ENCODE measurements around the gene POLE.

Gene POLE

GRCh38 chr12:132635076-132635955 is 51.8 kb downstream of the POLE start:
- H3K27me3 Mint-ChIP-seq: no peaks in the 10 kb centered on the region
- DNase-seq (no peak), ATAC-seq (no peak)
- H3K9me3 Mint-ChIP-seq: no peaks in the 10 kb centered on the region
- H3K4me3 Mint-ChIP-seq: no peak overlapping the region
- H3K27ac Mint-ChIP-seq: peak overlapping the region in 1 of 2 donors; percentile 76
- H3K4me1 Mint-ChIP-seq: no peaks in the 10 kb centered on the region

DNA sequence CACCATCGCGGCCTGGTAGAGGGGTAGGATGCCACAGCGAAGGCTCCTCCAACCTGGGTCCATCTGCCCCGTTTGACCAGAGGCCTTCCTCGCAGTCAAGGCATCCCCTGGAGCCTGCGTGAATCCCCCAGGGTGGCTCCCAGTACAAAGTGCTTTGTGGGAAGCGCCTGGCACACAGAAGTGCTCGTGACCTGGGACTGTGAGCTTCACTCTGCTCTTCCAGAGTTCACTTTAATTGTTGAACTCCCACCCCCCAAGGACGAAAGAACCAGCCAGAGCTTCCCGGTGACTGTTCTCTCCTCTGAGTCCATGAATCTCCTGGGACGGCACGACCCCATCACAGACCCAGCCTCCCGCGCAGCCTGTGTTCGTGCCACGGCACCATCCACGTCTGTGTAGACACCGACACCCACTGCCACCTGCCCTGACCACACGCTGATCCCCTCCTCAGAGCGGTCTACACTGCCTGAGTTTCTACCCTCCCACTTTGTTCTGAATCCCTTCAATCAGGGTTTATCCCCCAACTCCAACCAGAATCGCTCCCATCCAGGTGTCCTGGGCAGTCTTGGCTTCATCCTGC is 52.6 kb downstream of the POLE start:
- ATAC-seq (no peak), DNase-seq (no peak)
- Mint-ChIP-seq H3K27me3 (no peaks in the 10 kb centered on the region), H3K4me1 (no peaks in the 10 kb centered on the region), H3K4me3 (no peak overlapping the region), H3K9me3 (no peaks in the 10 kb centered on the region), H3K27ac (peak overlapping the region; percentile 49 to 72)

- Mint-ChIP-seq H3K4me3 (no peak overlapping the region), H3K9me3 (no peaks in the 10 kb centered on the region), H3K27me3 (no peaks in the 10 kb centered on the region), H3K4me1 (no peaks in the 10 kb centered on the region), H3K27ac (no peak overlapping the region)
- DNase-seq (no peak), ATAC-seq (no peak)
Measured at GRCh38 chr12:132633901-132634300, 53.2 kb downstream of the POLE start.

DNA sequence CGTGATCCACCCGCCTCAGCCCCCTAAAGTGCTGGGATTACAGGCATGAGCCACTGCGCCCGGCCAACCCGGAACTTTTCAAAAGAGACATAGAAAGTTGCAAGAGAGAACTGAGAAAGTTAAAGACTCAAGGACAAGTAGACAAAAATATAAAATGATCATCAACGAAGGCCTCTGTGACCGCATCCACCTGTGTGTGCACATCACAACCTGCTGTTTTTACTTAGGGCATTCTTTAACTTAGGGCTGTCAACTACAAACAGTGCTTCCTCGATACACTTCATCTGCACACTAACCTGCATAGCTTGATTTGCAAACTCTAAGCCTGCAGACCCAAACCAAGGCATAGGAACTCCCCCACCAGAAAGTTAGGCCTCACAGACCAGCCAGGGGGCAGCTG is 53.7 kb downstream of the POLE start:
- Mint-ChIP-seq H3K4me1 (no peaks in the 10 kb centered on the region), H3K9me3 (no peaks in the 10 kb centered on the region), H3K4me3 (no peak overlapping the region), H3K27me3 (no peaks in the 10 kb centered on the region), H3K27ac (no peak overlapping the region)
- DNase-seq (no peak), ATAC-seq (no peak)

GRCh38 chr12:132632521-132633228 is 54.5 kb downstream of the POLE start:
- no peak for DNase-seq

DNA sequence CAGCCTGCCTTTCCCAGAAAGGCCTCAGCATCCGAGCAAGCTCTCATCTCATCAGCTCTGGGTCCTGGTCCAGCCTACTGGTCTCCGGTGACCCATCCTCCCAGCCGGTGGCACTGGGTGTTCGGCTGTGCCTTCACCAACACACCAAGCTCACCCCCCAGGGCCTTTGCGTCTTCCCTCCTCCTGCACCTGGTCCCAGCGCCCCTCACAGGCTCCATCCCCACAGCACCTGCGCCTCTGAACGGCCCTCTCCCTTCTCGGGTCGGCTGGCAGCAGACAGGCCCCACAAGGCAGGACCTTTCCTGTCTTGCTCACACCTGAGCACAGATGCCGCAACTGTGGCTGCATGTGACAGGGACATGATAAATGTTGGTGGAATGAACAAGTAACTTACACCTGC is 55.5 kb downstream of the POLE start:
- ATAC-seq (no peak), DNase-seq (no peak)
- H3K27ac Mint-ChIP-seq: no peak overlapping the region
- H3K4me1 Mint-ChIP-seq: no peaks in the 10 kb centered on the region
- H3K4me3 Mint-ChIP-seq: no peak overlapping the region
- H3K27me3 Mint-ChIP-seq: no peaks in the 10 kb centered on the region
- H3K9me3 Mint-ChIP-seq: no peaks in the 10 kb centered on the region

More at GRCh38 chr12:132632521-132633228, 54.5 kb downstream of the POLE start:
- Mint-ChIP-seq H3K4me1 (no peaks in the 10 kb centered on the region), H3K27ac (no peak overlapping the region), H3K4me3 (no peak overlapping the region), H3K27me3 (no peaks in the 10 kb centered on the region), H3K9me3 (no peaks in the 10 kb centered on the region)
- no peak for ATAC-seq

GRCh38 chr12:132630672-132631071 is 56.5 kb downstream of the POLE start:
- ATAC-seq: no peak
- H3K27me3 Mint-ChIP-seq: no peaks in the 10 kb centered on the region
- no peaks in the 10 kb centered on the region for H3K4me1 Mint-ChIP-seq
- H3K27ac Mint-ChIP-seq: no peak overlapping the region
- H3K4me3 Mint-ChIP-seq: no peak overlapping the region
- H3K9me3 Mint-ChIP-seq: no peaks in the 10 kb centered on the region
- DNase-seq: no peak

DNA sequence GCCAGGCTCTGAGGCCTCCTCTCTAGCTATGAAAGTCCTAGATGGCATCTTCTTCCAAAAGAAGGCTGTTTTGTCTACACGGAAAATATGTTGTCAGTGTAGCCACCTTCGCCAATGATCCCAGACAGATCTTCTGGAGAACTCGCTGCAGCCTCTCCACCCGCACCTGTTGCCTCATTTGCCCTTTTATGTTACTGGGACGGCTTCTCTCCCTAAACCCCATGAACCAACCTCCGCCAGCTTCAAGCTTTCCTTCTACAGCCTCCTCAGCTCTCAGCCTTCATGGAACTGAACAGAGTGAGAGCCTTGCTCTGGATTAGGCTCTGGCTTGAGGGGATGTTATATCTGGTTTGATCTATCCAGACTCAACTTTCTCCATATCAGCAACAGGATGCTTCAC is 57.8 kb downstream of the POLE start:
- no peaks in the 10 kb centered on the region for H3K9me3 Mint-ChIP-seq
- H3K27ac Mint-ChIP-seq: no peak overlapping the region
- ATAC-seq: no peak
- H3K4me3 Mint-ChIP-seq: no peak overlapping the region
- no peak for DNase-seq
- H3K4me1 Mint-ChIP-seq: no peaks in the 10 kb centered on the region
- H3K27me3 Mint-ChIP-seq: no peaks in the 10 kb centered on the region

GRCh38 chr12:132625731-132626430 is 61.3 kb downstream of the POLE start:
- no peaks in the 10 kb centered on the region for H3K9me3 Mint-ChIP-seq
- H3K27ac Mint-ChIP-seq: peak overlapping the region in 1 of 2 donors; percentile 85
- peaks cover 8% of the 10 kb centered on the region for H3K4me1 Mint-ChIP-seq
- peaks cover 4% of the 10 kb centered on the region for H3K27me3 Mint-ChIP-seq
- no peak overlapping the region for H3K4me3 Mint-ChIP-seq
- DNase-seq (no peak), ATAC-seq (no peak)

DNA sequence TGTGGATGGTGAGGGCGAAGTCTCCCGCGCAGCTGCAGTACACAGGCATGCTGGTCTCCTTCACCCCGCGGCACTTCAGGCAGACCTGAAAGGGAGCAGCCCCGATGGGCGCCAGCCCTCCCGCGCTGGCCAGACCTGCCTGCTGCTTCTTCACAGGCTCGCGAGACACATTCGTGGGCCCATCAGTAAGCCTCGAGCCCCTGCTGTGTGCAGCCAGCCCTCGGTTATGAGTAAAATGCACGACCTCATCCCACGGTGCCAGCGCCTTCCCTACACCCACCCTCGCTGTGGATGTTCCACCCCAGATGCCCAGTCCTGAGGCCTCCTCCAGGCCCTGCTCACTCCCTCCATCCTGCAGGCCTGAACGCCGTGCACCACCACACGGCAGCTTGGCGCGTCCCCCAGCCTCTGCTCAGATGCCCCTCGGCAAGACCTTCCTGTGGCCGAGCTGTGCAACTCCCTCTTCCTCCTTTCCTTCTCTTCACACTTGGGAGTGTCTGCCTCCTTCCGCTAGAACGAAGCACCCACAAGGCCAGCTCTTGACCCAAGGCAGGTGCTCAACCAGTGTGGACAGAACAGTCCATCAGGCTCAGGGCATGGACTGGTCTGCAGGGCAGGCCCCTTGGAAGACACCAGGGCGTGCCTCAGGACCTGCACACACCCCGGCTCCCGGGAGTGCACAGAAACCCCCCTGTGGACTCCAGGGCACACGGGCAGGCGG is 62.1 kb downstream of the POLE start:
- Mint-ChIP-seq H3K9me3 (no peaks in the 10 kb centered on the region), H3K27me3 (peaks cover 12% of the 10 kb centered on the region), H3K27ac (no peak overlapping the region), H3K4me3 (no peak overlapping the region), H3K4me1 (peaks cover 8% of the 10 kb centered on the region)
- no peak for ATAC-seq
- DNase-seq: no peak

- peaks cover 15% of the 10 kb centered on the region for H3K27me3 Mint-ChIP-seq
- peaks cover 8% of the 10 kb centered on the region for H3K4me1 Mint-ChIP-seq
- no peaks in the 10 kb centered on the region for H3K9me3 Mint-ChIP-seq
- H3K4me3 Mint-ChIP-seq: no peak overlapping the region
- no peak for DNase-seq
- no peak for ATAC-seq
- no peak overlapping the region for H3K27ac Mint-ChIP-seq
Measured at GRCh38 chr12:132624186-132624855, 62.8 kb downstream of the POLE start.

- no peak overlapping the region for H3K4me3 Mint-ChIP-seq
- ATAC-seq (no peak), DNase-seq (no peak)
- H3K27ac Mint-ChIP-seq: peak overlapping the region in 1 of 2 donors; percentile 87
- H3K9me3 Mint-ChIP-seq: no peaks in the 10 kb centered on the region
- H3K4me1 Mint-ChIP-seq: peaks cover 8% of the 10 kb centered on the region
- H3K27me3 Mint-ChIP-seq: peaks cover 17% of the 10 kb centered on the region
Measured at GRCh38 chr12:132623072-132623869, 63.9 kb downstream of the POLE start.

DNA sequence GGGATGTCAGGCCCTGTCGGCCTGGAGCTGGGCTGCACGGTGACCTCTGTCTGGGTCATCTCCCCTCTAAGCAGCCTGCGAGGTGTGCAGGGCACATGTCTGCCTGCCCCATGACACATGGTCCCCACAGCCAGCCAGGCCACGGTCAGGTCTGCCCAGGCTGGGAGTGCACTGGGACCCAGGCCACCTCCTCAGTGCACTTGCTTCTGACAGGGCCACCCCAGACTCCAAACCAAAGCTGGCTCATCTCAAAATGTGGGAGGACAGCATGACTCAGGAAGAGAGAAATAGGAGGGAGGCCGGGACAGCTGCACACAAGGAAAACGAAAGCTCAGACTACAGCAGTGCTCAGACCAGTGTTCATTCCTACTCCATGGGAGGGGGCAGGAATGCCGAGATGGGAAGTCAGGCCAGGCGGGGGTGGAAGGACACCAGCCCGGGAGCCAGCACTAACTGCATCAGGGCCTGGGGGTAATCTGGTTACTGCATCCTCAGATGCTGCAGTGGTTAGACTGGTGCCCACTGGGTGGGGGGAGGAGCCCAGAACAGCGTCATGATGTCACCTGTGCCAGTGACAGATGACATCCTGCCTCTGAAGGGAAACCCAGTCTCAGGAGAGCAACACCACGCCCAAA is 64.6 kb downstream of the POLE start:
- Mint-ChIP-seq H3K27ac (no peak overlapping the region), H3K4me3 (no peak overlapping the region), H3K4me1 (peaks cover 16% of the 10 kb centered on the region), H3K9me3 (peaks cover 5 to 6% of the 10 kb centered on the region in 2 donors), H3K27me3 (peaks cover 24% of the 10 kb centered on the region)
- no peak for DNase-seq
- ATAC-seq: no peak

All from stimulated activated naive CD8-positive, alpha-beta T cell treated with anti-CD3 and anti-CD28 coated beads, Interleukin-15, amount 100 ng/mL, for 72 hours (primary cell).